Transverse colon (tissue), 4 donors: Measurements from ENCODE around the gene NBL1.
A peak's percentile ranks its signal among the peaks of the same experiment; 100 is the strongest.

Experiments
- EP300 ChIP-seq: sonication (generic); formaldehyde crosslinking; IDR thresholded peaks from one replicate; pipeline ENCODE4 v1.6.1; 2017; ENCODE audit warnings: antibody characterized with exemption, low read depth
- POLR2A ChIP-seq: fragments of 450-650 bp; IDR thresholded peaks from one replicate; pipeline ENCODE4 v1.6.1; 2016; ENCODE audit warnings: antibody characterized with exemption, mild to moderate bottlenecking, moderate library complexity
- POLR2AphosphoS5 ChIP-seq, 3 donors: sonication (generic); formaldehyde crosslinking; IDR thresholded peaks; one replicate each; pipeline ENCODE4 v1.6.1; 2016; ENCODE audit warnings: antibody characterized with exemption in 3 of 3
- TF ChIP-seq, protein P1 (sequence below), 5 experiments: fragments of 200-600 bp in 3 of 5; fragments of 450-650 bp in 2 of 5; sonication (generic) in 3 of 5; IDR thresholded peaks; 1 replicate in 2 of 5; 2 replicates in 3 of 5; pipeline ENCODE4 v1.5.1; 2016 to 2017; ENCODE audit warnings: antibody characterized with exemption in 5 of 5, inconsistent platforms in 3 of 5, mild to moderate bottlenecking in 2 of 5, moderate library complexity in 1 of 5

- no peak for TF ChIP-seq POLR2A
- TF ChIP-seq, protein P1, sequence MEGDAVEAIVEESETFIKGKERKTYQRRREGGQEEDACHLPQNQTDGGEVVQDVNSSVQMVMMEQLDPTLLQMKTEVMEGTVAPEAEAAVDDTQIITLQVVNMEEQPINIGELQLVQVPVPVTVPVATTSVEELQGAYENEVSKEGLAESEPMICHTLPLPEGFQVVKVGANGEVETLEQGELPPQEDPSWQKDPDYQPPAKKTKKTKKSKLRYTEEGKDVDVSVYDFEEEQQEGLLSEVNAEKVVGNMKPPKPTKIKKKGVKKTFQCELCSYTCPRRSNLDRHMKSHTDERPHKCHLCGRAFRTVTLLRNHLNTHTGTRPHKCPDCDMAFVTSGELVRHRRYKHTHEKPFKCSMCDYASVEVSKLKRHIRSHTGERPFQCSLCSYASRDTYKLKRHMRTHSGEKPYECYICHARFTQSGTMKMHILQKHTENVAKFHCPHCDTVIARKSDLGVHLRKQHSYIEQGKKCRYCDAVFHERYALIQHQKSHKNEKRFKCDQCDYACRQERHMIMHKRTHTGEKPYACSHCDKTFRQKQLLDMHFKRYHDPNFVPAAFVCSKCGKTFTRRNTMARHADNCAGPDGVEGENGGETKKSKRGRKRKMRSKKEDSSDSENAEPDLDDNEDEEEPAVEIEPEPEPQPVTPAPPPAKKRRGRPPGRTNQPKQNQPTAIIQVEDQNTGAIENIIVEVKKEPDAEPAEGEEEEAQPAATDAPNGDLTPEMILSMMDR (IDR thresholded peaks at IDR 0.05), result no peak
- no peak for TF ChIP-seq EP300
- peak in 1 of 3 donors; percentile 9 for TF ChIP-seq POLR2AphosphoS5 (IDR thresholded peaks at IDR 0.05)
Measured at GRCh38 chr1:19619697-19620384, 24.3 kb upstream of the NBL1 start.
